ENCODE data around the gene SUCLG2.

Gene SUCLG2

DNA sequence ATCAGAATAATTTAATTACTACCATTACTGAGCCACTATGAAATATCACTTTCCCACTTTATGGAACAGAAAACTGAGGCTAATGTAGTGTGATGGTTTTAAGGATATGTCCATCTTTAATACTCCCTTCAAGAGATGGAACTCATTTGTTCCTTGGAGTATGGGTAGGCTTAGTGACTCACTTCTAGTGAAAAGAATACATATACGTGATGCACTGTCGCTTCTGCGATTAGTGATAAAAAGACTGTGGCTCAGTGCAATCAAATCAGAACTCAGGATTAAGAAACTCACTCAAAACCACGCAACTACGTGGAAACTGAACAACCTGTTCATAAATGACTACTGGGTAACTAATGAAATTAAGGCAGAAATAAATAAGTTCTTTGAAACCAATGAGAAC lies 216.6 kb downstream of the SUCLG2 start:
- DNase-seq = no peak

DNA sequence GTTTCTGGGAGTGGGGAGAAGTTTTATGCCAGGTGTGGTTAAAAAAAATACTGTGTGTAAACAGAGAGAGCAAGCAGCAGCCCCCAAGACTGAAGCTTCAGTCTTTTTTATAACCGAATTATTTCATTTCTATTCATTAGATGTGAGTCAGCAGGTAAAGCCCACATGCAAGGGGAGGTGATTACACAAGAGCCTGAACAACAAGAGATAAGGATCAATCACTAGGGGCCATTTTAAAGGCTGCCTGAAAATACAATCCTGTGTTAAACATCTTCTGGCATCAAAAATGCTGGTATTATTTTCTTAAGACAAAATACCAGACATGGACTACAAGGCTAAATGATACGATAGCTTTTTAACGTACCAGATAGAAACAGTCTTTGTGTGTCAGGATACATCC lies 217.3 kb downstream of the SUCLG2 start:
- no peak for DNase-seq

DNA sequence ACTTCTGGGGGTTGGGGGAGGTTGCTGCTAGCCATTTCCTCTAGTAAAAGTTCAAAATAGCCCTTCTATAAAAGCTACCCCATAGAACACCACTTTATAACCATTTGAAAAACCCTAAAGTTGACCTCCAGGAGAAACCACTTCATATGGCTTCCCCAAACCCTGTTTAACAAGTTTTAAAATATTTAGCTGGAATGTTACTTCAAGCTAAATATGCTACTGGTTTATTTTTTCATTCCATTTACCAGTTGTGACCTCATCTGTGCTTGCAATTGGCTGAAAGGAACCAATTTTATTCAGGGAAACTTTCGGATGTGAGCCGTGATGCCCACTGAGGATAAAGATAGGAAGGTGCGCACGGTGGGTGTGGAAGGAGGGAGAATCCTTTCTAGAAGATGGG lies 221.3 kb downstream of the SUCLG2 start:
- DNase-seq = no peak

DNA sequence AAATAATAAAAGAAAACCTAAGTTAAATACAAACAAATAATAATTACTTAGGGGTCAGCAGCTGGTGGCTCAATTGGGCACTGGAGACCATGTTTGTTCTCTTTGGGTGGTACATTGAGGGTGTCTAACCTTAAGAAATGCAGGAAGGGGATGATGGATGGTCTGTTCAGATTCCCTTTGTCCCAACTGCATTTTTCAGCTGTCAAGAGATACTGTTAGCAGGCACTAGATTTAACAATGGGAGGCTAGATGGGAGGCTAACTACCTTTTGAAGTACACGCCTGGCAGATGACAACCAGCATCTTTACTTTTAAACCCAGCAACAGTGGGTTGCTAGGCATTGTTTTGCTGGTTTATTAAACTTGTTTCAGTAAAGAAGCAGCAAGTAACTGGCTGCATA lies 222.5 kb downstream of the SUCLG2 start:
- no peak for DNase-seq

DNA sequence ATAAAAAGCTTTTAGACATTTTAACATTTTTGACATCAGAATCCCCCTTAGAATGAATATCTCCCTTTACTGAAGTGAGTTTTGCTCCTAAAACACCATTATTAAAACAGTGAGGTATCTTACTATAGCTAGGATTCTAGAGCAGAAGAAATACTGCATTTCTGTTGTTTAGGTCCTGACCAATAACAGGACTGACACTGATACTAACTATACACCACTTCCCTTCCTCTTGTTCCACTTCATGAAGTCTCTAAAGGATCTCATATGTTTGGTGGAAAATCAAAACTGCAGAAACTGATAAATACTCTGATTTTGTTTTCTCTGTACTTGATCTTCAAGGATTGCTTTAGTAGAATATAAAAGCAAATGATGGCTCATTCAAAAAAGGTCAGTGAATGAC lies 230.7 kb downstream of the SUCLG2 start:
- DNase-seq = no peak

DNA sequence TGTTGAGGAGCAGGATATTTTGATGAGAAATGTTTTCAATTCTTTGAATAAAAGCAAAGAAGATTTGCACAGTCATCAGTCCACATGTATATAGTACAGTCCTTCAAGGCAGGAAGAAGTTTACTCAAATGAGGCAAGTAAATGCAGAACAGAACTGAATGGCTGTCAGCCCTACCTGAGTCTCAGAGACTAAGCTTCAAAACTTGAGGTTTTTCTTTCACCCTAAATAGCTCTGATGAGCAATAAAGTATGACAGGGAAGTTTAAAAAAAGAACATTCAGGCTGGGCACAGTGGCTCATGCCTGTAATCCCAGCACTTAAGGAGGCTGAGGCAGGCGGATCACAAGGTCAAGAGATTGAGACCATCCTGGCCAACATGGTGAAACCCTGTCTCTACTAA lies 232.5 kb downstream of the SUCLG2 start:
- DNase-seq = no peak

DNA sequence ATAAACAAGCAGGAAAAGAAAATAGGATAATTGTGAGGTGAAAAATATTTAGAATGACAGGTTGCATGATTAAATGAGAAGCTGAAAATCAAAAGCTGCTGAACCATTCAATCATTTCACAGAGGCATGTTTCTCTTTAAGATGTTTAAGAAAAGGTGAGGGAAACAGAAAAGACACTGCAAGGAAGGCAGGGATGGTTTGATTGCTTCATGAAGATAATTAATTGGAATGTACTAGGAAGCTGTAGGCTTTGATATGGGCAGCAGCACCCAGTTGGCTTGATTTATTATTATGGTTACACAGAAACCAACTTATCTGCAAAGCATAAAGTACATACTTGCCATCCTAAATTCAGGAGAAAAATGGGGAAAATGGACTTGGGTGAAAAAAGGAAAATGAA lies 234.6 kb downstream of the SUCLG2 start:
- no peak for DNase-seq

DNA sequence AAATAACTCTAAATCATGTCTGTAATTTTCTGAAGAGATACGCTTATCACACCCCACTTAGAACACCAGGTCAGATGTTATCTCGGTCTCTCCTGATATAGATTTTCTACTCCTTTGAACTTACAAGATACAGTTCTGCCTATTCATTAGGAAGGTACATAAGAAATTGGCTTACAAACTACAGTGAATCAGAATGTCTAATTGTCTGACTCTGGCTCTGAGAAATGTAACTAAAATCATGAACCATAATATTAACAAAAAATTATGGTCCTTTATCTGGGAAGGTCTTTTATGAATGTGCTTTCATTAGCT lies 235.2 kb downstream of the SUCLG2 start:
- DNase-seq = no peak

DNA sequence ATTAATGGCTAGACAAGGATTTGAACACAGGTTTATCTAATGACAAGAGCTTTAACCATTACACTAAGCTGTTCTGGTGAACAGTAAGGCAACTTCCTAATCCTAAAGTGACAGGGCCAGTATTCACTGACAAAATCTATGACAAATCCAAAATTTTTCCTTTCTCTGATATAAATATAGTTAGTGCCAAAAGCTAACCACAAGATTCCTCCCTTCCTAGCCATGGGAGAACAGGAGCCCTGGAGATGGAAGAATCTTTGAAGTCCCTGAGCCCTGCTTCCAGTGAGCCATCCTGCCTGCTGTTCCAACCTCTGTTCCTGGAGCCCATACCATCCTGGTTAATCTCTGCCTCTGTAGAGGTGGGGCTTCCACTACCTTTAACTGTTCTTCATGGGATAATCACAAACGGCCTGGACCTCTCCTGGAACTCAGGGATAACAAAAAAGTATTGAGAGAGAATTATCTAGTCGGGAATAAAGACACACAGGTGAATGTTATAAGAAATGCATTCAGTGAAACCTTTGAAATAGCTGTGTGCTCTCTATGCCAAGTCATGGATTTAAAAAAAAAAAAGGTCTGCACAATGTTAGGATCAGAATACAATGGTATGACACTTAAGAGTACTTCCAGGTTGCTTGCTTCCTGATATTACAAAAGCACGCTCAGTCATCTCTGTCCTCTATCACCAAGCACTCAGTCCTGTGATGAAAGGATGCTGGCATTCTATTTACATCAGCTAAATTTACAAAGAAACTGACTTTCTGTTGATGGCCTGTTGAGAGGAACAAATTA lies 235.8 kb downstream of the SUCLG2 start:
- DNase-seq = no peak

DNA sequence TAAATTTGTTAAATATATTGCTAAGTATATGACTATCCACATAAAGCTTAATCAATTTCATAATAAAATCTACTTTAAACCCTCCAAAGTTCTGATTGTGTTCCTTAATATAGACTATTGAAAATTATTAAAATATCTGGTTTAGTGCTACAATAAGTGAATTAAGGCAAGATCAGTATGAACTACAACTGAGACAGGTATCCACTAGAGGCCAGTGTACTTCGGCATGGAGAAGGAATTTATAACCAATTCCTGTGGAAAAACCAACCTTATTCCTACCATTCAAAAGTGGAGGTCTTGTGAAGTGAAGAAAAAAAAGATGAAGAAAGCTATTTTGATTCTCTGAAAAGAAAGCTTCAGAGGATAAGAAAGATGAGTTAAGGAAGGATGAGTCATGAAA lies 237.7 kb downstream of the SUCLG2 start:
- DNase-seq = no peak

DNA sequence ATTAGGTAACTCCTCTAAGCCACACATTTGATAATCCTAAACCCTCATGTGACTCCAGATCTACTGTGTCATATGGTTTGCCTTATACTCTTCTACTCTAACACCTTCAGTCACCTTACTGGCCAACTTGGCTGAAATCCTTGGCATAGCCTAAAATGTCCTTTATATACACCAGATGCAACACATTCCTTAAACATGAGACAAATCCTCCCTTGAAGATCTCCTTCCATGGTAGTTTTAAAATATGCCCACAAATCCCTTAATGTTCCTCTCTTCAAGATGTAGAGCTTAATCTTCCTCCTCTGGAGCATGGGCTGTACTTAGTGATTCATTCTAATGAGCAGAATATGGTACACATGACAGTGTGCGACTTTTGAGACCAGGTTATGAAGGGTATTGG lies 238.9 kb downstream of the SUCLG2 start:
- no peak for DNase-seq

DNA sequence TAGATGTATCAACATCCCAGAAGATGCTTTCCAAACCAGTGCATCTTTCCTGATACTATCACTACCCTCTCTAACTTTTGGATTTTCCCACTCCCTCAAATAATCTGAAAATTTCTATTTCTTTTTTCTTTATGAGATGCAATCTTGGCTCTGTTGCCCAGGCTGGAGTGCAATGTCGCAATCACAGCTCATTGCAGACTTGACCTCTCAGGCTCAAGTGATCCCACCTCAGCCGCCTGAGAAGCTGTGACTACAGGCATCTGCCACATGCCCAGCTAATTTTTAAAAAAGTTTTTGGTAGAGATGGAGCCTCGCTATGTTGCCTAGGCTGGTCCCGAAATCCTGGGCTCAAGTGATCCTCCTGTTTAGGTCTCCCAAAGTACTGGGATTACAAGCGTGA lies 239.7 kb downstream of the SUCLG2 start:
- DNase-seq = no peak

DNA sequence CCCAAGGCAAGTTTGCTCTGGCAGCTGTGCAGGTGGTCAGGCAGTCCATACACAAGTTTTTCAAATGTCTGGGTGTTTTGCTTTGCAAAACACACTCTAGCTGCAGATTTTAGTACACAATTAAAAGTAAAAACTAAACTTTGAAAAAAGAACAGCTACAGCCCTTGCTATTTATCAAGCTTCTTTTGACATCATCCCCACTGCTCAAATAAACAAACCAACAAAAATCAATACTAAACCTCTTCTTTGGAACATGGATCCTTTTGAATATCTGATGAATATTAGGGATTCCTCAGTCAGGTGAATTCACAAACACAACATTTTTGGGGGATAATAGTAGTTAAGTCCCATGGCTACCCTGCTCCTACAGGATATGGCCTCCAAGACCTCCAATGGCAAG lies 249.2 kb downstream of the SUCLG2 start:
- DNase-seq = no peak

DNA sequence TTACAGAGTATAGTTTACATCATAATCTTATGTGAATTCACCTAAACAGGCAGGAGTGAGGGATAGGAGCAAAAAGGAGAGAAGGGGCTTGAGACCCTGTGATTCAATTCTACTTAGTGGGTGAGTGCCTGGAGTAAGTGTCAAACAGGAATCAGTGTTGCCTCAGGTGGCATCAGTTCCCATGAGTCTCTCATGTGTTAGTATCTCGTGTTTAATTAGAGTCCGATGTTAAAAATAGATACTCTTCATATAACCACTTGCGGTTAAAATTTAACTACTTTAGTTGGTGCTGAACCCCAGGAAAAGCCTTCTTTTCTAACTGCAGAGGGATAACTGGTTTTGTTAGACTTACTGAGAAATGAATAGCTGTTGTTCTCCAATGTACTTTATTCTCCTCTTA lies 251.5 kb downstream of the SUCLG2 start:
- DNase-seq = no peak

DNA sequence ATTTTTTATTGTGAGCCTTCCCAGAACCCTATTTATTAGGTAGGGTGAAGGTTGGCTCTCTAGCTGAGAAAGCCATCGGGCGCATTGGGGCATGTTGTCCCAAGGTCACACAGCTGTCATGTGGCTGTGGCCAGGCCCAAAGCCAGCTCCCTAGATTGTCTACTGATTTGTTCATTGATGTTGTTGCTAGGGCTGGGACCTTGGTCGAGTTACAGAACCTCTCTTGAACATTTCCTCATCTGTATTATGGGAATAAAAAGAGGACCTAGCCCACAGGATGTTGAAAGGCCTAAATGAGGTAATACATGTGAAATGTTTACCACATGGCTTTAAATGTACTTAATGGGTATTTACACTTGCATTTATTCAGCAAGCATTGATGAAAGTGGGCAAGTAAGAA lies 252.5 kb downstream of the SUCLG2 start:
- no peak for DNase-seq

DNA sequence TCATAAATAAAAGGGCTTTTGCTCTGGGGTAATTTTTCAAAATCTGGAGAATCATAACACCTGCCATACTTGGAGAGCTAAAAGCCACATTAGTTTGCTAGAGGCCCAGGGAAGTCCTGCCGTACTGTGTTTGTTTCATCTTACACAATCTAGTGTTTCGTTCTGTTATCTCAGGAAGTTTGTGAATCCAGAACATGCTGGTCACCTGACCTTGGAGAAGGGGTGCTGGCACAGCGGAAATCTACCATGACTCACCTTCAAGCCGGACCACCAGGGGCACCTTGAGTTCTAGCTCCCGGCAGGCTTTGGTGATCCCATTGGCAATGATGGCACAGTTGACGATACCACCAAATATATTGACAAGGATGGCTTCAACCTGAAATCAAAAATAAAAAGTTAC lies 253.9 kb downstream of the SUCLG2 start:
- DNase-seq = no peak

DNA sequence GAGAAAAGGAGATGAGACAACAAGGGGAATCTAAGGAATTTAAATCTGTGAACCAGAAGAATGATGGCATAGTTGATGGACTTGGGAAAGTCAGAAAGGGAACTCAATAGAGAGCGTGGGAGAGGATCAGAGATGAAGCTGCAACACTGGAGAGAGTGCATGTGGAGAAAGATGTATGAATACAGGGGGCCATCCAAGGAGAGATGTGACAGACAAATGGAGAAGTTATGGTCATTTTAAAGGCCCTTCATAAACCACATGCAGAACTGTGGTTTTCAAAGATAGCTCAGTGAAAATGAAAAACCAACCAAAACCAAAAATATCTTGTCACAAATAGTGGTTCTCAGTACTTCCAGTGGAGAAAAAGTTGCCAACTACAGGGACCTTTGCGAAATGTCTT lies 265.2 kb downstream of the SUCLG2 start:
- no peak for DNase-seq

DNA sequence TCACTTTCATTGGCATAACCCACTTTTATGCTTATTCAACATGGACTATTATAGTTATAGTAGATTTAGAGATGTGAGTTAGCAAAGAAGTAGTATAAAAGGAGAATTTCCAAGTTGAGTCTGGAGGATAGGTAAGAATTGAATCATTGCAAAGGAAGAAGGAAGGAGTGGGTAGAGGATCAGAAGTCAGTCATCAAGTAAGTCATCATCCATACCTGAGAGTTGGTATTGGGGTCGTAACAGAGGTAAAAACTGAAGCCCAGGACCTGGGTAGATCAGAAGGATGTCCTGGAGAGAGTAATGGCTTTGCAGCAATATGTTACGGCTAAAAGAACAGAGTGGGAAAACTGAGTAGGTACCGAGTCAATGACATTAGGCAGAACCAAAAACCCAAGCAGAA lies 265.7 kb downstream of the SUCLG2 start:
- no peak for DNase-seq

DNA sequence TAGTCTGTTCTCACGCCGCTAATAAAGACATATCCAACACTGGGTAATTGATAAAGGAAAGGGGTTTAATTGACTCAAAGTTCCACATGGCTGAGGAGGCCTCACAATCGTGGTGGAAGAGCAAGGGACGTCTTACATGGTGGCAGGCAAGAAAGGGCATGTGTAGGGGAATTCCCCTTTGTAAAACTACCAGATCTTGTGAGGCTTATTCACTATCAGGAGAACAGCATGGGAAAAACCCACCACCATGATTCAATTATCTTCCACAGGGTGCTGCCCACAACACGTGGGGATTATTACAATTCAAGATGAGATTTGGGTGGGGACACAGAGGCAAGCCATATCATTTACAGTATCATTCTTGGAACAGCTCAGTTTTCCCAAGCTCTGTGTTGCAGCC lies 268.0 kb downstream of the SUCLG2 start:
- DNase-seq = no peak

DNA sequence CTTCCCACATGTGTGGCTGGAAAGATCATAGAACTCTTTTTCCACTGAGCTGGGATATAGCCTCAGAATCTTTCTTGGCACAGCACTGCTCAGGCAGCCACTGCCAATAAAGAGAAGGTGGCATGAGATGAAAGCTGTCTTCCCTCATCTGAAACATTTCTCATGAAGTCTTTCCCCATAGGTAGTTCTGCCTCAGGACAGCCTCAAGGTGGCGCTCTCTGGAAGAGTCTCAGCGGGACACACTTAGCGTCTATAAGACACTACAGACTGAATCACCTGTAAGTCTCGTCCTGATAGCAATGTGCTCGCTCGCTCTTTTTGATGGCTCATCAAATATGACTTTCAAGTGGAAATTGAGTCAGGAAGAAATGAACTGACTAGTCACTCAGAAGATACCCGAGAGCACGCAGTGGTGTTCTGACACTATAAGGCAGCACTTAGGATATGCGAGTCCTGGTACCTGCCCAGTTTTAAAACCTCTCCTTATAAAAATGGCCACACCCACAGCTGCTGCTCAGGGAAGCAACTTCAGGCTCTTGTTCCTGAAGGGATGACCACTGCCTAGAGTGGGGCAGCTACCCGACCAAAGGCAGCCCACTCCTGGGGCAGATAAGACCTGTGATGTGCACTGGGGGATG lies 269.5 kb downstream of the SUCLG2 start:
- peak; percentile 80 for DNase-seq

DNA sequence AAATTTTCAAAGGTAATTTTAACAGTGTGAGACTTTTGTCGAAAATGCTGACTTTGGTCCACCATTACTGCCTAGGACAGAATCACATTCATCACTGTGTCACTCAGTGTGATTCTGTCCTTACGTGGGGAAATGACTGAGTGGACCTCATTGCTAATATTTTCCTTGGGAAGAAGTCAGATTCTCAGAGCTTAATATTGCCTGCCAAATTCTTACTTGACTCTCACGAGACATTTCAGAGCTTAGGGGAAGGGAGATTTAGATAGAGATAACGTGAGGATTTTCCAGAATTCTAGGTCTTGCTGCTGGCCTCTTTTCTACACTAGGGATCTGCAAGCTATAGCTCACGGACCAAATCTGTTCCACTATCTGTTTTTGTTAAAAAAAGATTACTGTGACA lies 270.4 kb downstream of the SUCLG2 start:
- no peak for DNase-seq

DNA sequence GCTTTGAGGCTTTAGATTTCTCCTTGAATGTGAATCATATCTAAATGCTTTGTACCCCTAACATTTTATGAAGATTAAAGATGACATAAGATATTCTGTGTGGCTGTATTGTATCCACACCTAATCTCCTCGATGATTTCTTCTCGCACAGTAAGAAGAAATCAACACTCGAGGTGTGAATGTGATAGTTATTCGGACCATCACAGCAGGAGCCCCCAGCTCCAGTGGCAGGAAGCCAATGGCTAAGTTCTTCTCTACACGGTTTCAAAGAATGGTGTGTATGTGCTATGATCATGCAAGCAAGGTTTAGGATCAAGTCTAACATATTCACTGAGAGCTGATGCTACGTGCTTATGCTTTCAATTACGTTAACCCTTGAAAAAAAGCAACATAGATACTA lies 271.0 kb downstream of the SUCLG2 start:
- no peak for DNase-seq

DNA sequence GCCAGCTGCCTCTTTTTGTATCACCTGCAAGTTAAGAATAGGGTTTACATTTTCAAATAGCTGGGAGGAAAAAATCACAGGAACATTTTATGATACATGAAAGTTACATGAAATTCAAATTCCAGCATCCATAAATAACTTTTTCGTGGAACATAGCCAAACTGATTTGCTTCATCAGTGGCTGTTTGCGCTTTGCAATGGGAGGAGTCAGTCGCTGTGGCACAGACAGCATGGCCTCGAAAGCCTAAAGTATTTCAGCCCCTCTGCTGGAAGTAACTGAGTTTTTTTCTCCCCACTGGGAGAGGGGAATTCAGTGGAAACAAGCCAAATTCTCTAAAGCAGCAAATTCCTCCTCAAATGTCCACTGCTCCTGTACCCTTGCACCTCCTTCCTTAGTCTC lies 271.9 kb downstream of the SUCLG2 start:
- no peak for DNase-seq

DNA sequence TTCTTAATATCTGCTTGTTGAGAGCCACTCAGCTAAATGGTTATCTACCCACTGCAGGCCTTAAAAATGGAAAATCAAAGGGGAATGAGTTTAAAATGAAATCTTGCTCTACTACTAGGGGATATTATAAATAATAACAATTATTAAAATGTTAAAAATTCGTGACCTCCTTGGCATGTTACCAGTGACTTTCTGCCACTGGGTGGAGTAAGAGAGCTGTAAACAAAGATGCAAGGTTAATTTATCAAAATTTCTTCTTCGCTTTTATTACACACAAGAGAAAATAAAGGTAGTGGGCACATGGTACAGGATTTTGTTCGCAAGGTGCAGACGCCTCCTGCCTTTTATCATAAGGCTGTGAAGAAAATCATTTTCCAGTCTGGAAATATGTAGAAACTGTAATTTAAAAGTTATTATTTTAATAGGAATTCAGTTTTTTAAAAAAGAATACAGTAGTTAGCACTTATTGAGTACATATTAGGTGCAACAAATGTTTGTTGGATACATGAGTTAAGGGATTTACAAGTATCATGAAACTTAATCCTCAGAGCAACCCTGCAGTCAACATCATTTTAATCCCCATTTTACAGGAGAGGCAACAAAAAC lies 272.6 kb downstream of the SUCLG2 start:
- DNase-seq = no peak

DNA sequence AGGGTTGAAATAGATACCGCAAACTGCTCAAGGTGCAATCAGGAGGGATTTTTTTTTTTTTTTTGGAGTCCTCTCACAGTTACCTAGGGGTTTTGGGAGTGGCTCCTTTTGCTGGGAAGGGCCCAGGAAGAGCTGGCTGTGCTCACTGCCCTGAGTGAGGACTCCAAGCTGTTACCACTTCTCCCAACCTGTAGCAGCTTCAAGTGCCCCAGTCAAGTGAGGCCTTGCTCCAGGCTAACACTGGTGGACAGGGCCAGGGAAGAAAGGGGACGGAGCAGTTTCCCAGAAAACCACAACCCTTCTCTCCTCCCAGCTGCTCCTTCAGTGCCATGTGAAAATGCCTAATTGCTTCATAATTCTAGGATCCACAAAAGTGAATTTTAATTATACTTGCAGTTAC lies 274.3 kb downstream of the SUCLG2 start:
- no peak for DNase-seq
